ENCODE measurements around the gene TAC3. TPM values are rescaled to one million over a fixed set of nuclear protein-coding genes. Genes with fewer than 3 reads are reported as not detected.

The TAC3 gene
- total RNA-seq, 1 experiment from 2014 or later = not detected

GRCh38 chr12:57040211-57040610, 23.9 kb upstream of the TAC3 start:
- ChIA-PET POLR2A (ENCODE audit: unreplicated experiment) (no interaction called here), CTCF (no interaction called here)
- H3K27me3 ChIP-seq (ENCODE audit: low read length) = peaks cover 29% of the 10 kb centered on the region
- no peak overlapping the region for H3K27ac ChIP-seq (ENCODE audit: low read length)
- intact Hi-C loops (cut with micrococcal nuclease) = no loop called here
- ATAC-seq = no peak
- no peaks in the 10 kb centered on the region for H4K20me1 ChIP-seq (ENCODE audit: low read length)
- no peak overlapping the region for H3K4me2 ChIP-seq (ENCODE audit: low read length)
- no peaks in the 10 kb centered on the region for H3K9me2 ChIP-seq (replicated peaks; ENCODE audit: low read length)
- no peaks in the 10 kb centered on the region for H3K79me2 ChIP-seq (ENCODE audit: low read length)
- no peak for TF ChIP-seq CTCF (conservative IDR thresholded peaks at IDR 0.05; ENCODE audit: low read depth, low read length)
- TF ChIP-seq EZH2phosphoT487 (IDR thresholded peaks at IDR 0.05; ENCODE audit: borderline replicate concordance, low read length) = no peak
- TF ChIP-seq EZH2 (IDR thresholded peaks at IDR 0.05; ENCODE audit: low read length, unreplicated experiment) = no peak
- H3K9me3 ChIP-seq (ENCODE audit: low read length) = no peaks in the 10 kb centered on the region
- DNase-seq = no peak
- H3K4me3 ChIP-seq (ENCODE audit: low read length) = no peak overlapping the region
- BruUV-seq (replicated peaks) = no TSS peak
- H3F3A ChIP-seq (ENCODE audit: low read length, unreplicated experiment) = no peaks in the 10 kb centered on the region
- no peaks in the 10 kb centered on the region for H3K4me1 ChIP-seq (ENCODE audit: insufficient read depth, low read length)
- H2AFZ ChIP-seq (ENCODE audit: low read length) = no peak overlapping the region
- no peak overlapping the region for H3K9ac ChIP-seq (ENCODE audit: low read length)
- H3K36me3 ChIP-seq (ENCODE audit: low read depth, low read length) = no peaks in the 10 kb centered on the region

- DNase-seq (no peak), ATAC-seq (no peak)
- ChIA-PET CTCF (no interaction called here), POLR2A (ENCODE audit: unreplicated experiment) (no interaction called here)
- H3K36me3 ChIP-seq (ENCODE audit: low read depth, low read length) = no peaks in the 10 kb centered on the region
- BruUV-seq (replicated peaks) = no TSS peak
- H4K20me1 ChIP-seq (ENCODE audit: low read length) = no peaks in the 10 kb centered on the region
- no peaks in the 10 kb centered on the region for H3K9me3 ChIP-seq (ENCODE audit: low read length)
- no peak overlapping the region for H2AFZ ChIP-seq (ENCODE audit: low read length)
- H3K27me3 ChIP-seq (ENCODE audit: low read length) = peaks cover 29% of the 10 kb centered on the region
- no peaks in the 10 kb centered on the region for H3K4me1 ChIP-seq (ENCODE audit: insufficient read depth, low read length)
- no peaks in the 10 kb centered on the region for H3F3A ChIP-seq (ENCODE audit: low read length, unreplicated experiment)
- H3K79me2 ChIP-seq (ENCODE audit: low read length) = no peaks in the 10 kb centered on the region
- H3K27ac ChIP-seq (ENCODE audit: low read length) = no peak overlapping the region
- intact Hi-C loops (cut with micrococcal nuclease) = no loop called here
- no peak overlapping the region for H3K4me2 ChIP-seq (ENCODE audit: low read length)
- no peak overlapping the region for H3K4me3 ChIP-seq (ENCODE audit: low read length)
- TF ChIP-seq EZH2phosphoT487 (IDR thresholded peaks at IDR 0.05; ENCODE audit: borderline replicate concordance, low read length) (no peak), CTCF (conservative IDR thresholded peaks at IDR 0.05; ENCODE audit: low read depth, low read length) (no peak), EZH2 (IDR thresholded peaks at IDR 0.05; ENCODE audit: low read length, unreplicated experiment) (no peak)
- no peaks in the 10 kb centered on the region for H3K9me2 ChIP-seq (replicated peaks; ENCODE audit: low read length)
- H3K9ac ChIP-seq (ENCODE audit: low read length) = no peak overlapping the region
Measured at GRCh38 chr12:57039016-57039798, 22.9 kb upstream of the TAC3 start.

GRCh38 chr12:57037264-57037663, 20.9 kb upstream of the TAC3 start:
- ChIA-PET CTCF (no interaction called here), POLR2A (ENCODE audit: unreplicated experiment) (no interaction called here)
- H3K36me3 ChIP-seq (ENCODE audit: low read depth, low read length) = no peaks in the 10 kb centered on the region
- H3K9ac ChIP-seq (ENCODE audit: low read length) = no peak overlapping the region
- intact Hi-C loops (cut with micrococcal nuclease) = no loop called here
- DNase-seq (no peak), ATAC-seq (no peak)
- TF ChIP-seq EZH2 (IDR thresholded peaks at IDR 0.05; ENCODE audit: low read length, unreplicated experiment) (no peak), CTCF (conservative IDR thresholded peaks at IDR 0.05; ENCODE audit: low read depth, low read length) (no peak), EZH2phosphoT487 (IDR thresholded peaks at IDR 0.05; ENCODE audit: borderline replicate concordance, low read length) (no peak)
- peaks cover 6% of the 10 kb centered on the region; the same call in 1 of the 2 replicates for H3K4me1 ChIP-seq (ENCODE audit: insufficient read depth, low read length)
- H3K79me2 ChIP-seq (ENCODE audit: low read length) = no peaks in the 10 kb centered on the region
- H3K4me3 ChIP-seq (ENCODE audit: low read length) = no peak overlapping the region
- no peak overlapping the region for H3K4me2 ChIP-seq (ENCODE audit: low read length)
- no peaks in the 10 kb centered on the region for H3K9me2 ChIP-seq (replicated peaks; ENCODE audit: low read length)
- no peaks in the 10 kb centered on the region for H3K9me3 ChIP-seq (ENCODE audit: low read length)
- peaks cover 28% of the 10 kb centered on the region for H3K27me3 ChIP-seq (ENCODE audit: low read length)
- H2AFZ ChIP-seq (ENCODE audit: low read length) = no peak overlapping the region
- H4K20me1 ChIP-seq (ENCODE audit: low read length) = no peaks in the 10 kb centered on the region
- no peak overlapping the region for H3K27ac ChIP-seq (ENCODE audit: low read length)
- BruUV-seq (replicated peaks) = no TSS peak
- no peaks in the 10 kb centered on the region for H3F3A ChIP-seq (ENCODE audit: low read length, unreplicated experiment)
